PC-3 (cell line): ENCODE measurements around the gene IFITM5. TPM values are rescaled to one million over a fixed set of nuclear protein-coding genes. Genes with fewer than 3 reads are reported as not detected.
"Not testable (repeated sequence)": the region's sequence is repeated elsewhere in the genome, so short reads cannot be mapped to it uniquely, and the experiment has no call there.

Source experiments
- ATAC-seq: fragments of 200-7000 bp; cut with Tn5 transposase; 2 replicates; pipeline ENCODE4 v1.9.1; 2020; ENCODE audit warnings: mild to moderate bottlenecking, moderate library complexity
- BruUV-seq: library from RNA; stranded (reverse); fragments of 400-500 nt; replicated peaks from 2 replicates; lab custom pipeline; 2021; lab: Mats Ljungman, UMichigan
- CTCF ChIA-PET: fragments of 300-600 bp; sonication (Branson Sonifier 250); formaldehyde crosslinking; loops from one replicate; lab custom pipeline; 2022; ENCODE audit warnings: antibody characterized with exemption; lab: Charles Lee
- POLR2A ChIA-PET: fragments of 300-600 bp; sonication (Branson Sonifier 250); formaldehyde crosslinking; loops from one replicate; lab custom pipeline; 2022; ENCODE audit warnings: antibody characterized with exemption; ENCODE audit not compliant: unreplicated experiment; lab: Charles Lee
- DNase-seq: peaks from one replicate; pipeline ENCODE4 v3.0.0-alpha.2; 2015
- H2AFZ ChIP-seq: fragments of 300-600 bp; sonication (generic); 2 replicates; pipeline ENCODE4 v1.6.0; 2016; ENCODE audit warnings: antibody characterized with exemption, low read length
- H3F3A ChIP-seq: fragments of 300-600 bp; sonication (generic); one replicate; pipeline ENCODE4 v1.6.0; 2017; ENCODE audit warnings: antibody characterized with exemption, low read length, control low read depth, mild to moderate bottlenecking; ENCODE audit not compliant: unreplicated experiment
- H3K27ac ChIP-seq: fragments of 300-600 bp; sonication (generic); 2 replicates; pipeline ENCODE4 v1.5.1; 2016; ENCODE audit warnings: mild to moderate bottlenecking, low read length
- H3K27me3 ChIP-seq: fragments of 300-600 bp; sonication (generic); 2 replicates; pipeline ENCODE4 v1.6.1; 2016; ENCODE audit warnings: low read length, mixed read lengths
- H3K36me3 ChIP-seq: fragments of 300-600 bp; sonication (generic); 2 replicates; pipeline ENCODE4 v1.6.1; 2016; ENCODE audit warnings: low read depth, mixed run types, low read length, mixed read lengths
- H3K4me1 ChIP-seq: fragments of 300-600 bp; sonication (generic); 2 replicates; pipeline ENCODE4 v1.5.1; 2016; ENCODE audit warnings: low read length; ENCODE audit not compliant: insufficient read depth
- H3K4me2 ChIP-seq: fragments of 300-600 bp; sonication (generic); 2 replicates; pipeline ENCODE4 v1.6.0; 2016; ENCODE audit warnings: low read length
- H3K4me3 ChIP-seq: fragments of 300-600 bp; sonication (generic); 2 replicates; pipeline ENCODE4 v1.5.1; 2016; ENCODE audit warnings: mild to moderate bottlenecking, low read length, mixed read lengths
- H3K79me2 ChIP-seq: fragments of 300-600 bp; sonication (generic); 2 replicates; pipeline ENCODE4 v1.6.1; 2017; ENCODE audit warnings: low read length, mixed read lengths
- H3K9ac ChIP-seq: fragments of 300-600 bp; sonication (generic); 2 replicates; pipeline ENCODE4 v1.6.0; 2016; ENCODE audit warnings: mild to moderate bottlenecking, low read length
- H3K9me2 ChIP-seq: fragments of 300-600 bp; sonication (generic); replicated peaks from 2 replicates; pipeline ENCODE4 v1.6.1; 2016; ENCODE audit warnings: mixed run types, low read length, mixed read lengths
- H3K9me3 ChIP-seq: fragments of 300-600 bp; sonication (generic); 2 replicates; pipeline ENCODE4 v1.6.1; 2016; ENCODE audit warnings: low read length, mixed read lengths
- H4K20me1 ChIP-seq: fragments of 300-600 bp; sonication (generic); 2 replicates; pipeline ENCODE4 v1.6.1; 2016; ENCODE audit warnings: low read length, mixed read lengths
- EZH2 ChIP-seq: fragments of 300-600 bp; sonication (generic); IDR thresholded peaks from one replicate; pipeline ENCODE4 v1.6.1; 2017; ENCODE audit warnings: antibody characterized with exemption, mild to moderate bottlenecking, low read length; ENCODE audit not compliant: unreplicated experiment
- EZH2phosphoT487 ChIP-seq: fragments of 300-600 bp; sonication (generic); IDR thresholded peaks from 2 replicates; pipeline ENCODE4 v1.6.1; 2018; ENCODE audit warnings: mild to moderate bottlenecking, antibody characterized with exemption, low read length, borderline replicate concordance
- intact Hi-C: fragments of 100-400 bp; cut with micrococcal nuclease; formaldehyde crosslinking; loops from 2 replicates; pipeline ENCODE4 v1.9.0; 2023
- total RNA-seq: library from RNA; depleted of rRNA; stranded (reverse); fragments of >200 nt; gene quantifications from 2 replicates; pipeline ENCODE4 v1.2.3, GENCODE V29; 2014
- TF ChIP-seq, protein P1 (sequence below): fragments of 300-600 bp; sonication (generic); conservative IDR thresholded peaks from 2 replicates; pipeline ENCODE4 v1.5.1; 2017; ENCODE audit warnings: antibody characterized with exemption, low read depth, mild to moderate bottlenecking, low read length

IFITM5 gene
- total RNA-seq, 1 experiment from 2014 or later: not detected

- H3K27me3 ChIP-seq: no peaks in the 10 kb centered on the region
- H3K4me2 ChIP-seq: no peak overlapping the region
- intact Hi-C loops: no loop called here
- no peaks in the 10 kb centered on the region for H3K9me2 ChIP-seq
- H3K79me2 ChIP-seq: peaks cover 10% of the 10 kb centered on the region
- H3K27ac ChIP-seq: no peak overlapping the region
- ChIA-PET POLR2A (no interaction called here), CTCF (no interaction called here)
- H4K20me1 ChIP-seq: no peaks in the 10 kb centered on the region
- no peak overlapping the region for H3K4me3 ChIP-seq
- no peaks in the 10 kb centered on the region for H3K36me3 ChIP-seq
- TF ChIP-seq, protein P1, sequence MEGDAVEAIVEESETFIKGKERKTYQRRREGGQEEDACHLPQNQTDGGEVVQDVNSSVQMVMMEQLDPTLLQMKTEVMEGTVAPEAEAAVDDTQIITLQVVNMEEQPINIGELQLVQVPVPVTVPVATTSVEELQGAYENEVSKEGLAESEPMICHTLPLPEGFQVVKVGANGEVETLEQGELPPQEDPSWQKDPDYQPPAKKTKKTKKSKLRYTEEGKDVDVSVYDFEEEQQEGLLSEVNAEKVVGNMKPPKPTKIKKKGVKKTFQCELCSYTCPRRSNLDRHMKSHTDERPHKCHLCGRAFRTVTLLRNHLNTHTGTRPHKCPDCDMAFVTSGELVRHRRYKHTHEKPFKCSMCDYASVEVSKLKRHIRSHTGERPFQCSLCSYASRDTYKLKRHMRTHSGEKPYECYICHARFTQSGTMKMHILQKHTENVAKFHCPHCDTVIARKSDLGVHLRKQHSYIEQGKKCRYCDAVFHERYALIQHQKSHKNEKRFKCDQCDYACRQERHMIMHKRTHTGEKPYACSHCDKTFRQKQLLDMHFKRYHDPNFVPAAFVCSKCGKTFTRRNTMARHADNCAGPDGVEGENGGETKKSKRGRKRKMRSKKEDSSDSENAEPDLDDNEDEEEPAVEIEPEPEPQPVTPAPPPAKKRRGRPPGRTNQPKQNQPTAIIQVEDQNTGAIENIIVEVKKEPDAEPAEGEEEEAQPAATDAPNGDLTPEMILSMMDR: no peak
- no peak for TF ChIP-seq EZH2
- no peak for TF ChIP-seq EZH2phosphoT487
- no peak overlapping the region for H3K9ac ChIP-seq
- no peaks in the 10 kb centered on the region for H3K9me3 ChIP-seq
- H2AFZ ChIP-seq: no peak overlapping the region
- BruUV-seq: no TSS peak
- no peak for DNase-seq
- no peaks in the 10 kb centered on the region; the same call in 1 of the 2 replicates for H3K4me1 ChIP-seq
- H3F3A ChIP-seq: no peaks in the 10 kb centered on the region
- ATAC-seq: no peak
These were observed 24.8 kb upstream of the IFITM5 start for GRCh38 chr11:324156-324555.

- H4K20me1 ChIP-seq, H2AFZ ChIP-seq, POLR2A ChIA-PET, H3K27me3 ChIP-seq, H3K9me3 ChIP-seq, H3F3A ChIP-seq, H3K36me3 ChIP-seq, intact Hi-C loops, H3K9me2 ChIP-seq, DNase-seq, BruUV-seq, CTCF ChIA-PET, H3K27ac ChIP-seq, H3K4me1 ChIP-seq: not testable (repeated sequence)
- Histone ChIP-seq H3K9ac (peak overlapping the region; percentile 74), H3K4me2 (peak overlapping the region; percentile 86), H3K79me2 (peaks cover 10% of the 10 kb centered on the region), H3K4me3 (peak overlapping the region; percentile 82)
- ATAC-seq: peak; percentile 1
These were observed 20.6 kb upstream of the IFITM5 start for GRCh38 chr11:319888-320273.

GRCh38 chr11:319121-319887, 20.0 kb upstream of the IFITM5 start:
- H3K27me3 ChIP-seq, H2AFZ ChIP-seq, CTCF ChIA-PET, H3K36me3 ChIP-seq, H3K4me1 ChIP-seq, POLR2A ChIA-PET, H3K9me2 ChIP-seq, intact Hi-C loops, BruUV-seq, H3K27ac ChIP-seq, H3F3A ChIP-seq, H4K20me1 ChIP-seq, H3K9me3 ChIP-seq: not testable (repeated sequence)
- peak overlapping the region; percentile 33 for H3K9ac ChIP-seq
- H3K4me3 ChIP-seq: peak overlapping the region; percentile 71
- ATAC-seq: peak; percentile 46
- peak overlapping the region; percentile 86 for H3K4me2 ChIP-seq
- peaks cover 10% of the 10 kb centered on the region for H3K79me2 ChIP-seq
- peak; percentile 13 for DNase-seq

DNA sequence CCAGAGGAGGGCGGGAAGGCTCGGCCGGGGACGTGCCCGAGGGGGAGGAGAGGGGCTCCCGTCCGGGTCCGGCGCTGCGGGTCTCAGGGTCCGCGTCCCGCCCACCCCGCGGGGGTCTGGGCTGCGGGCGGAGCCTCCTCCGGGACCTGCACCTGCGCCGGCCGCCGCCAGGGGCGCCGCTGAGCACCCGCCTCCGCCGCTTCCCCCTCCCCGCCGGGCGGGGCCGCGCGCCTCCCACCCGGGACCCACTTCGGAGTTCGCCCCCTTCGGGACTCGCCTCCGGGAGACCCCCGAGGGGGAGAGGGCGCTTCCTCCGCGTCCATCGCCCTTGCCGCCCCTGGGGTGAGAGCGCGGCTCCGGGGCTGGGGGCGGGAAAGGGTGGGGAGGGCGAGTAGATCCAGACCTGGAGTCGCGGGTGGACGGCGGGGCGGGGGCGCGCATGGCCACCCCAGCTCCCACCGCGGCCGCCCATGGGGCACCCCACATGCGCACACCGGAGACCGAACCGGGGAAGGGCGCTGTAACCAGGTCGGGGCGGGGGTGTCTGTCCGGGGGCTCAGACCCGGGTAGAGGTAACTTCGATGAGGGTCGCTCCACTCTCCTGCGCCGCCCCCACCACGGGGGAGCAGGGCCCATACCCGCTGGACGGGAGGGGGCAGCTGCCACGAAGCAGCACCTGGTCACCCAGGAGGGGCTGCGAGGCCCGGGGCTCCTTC, 19.2 kb upstream of the IFITM5 start:
- H3K27ac ChIP-seq, DNase-seq, H3K9me3 ChIP-seq, BruUV-seq, CTCF ChIA-PET, H3F3A ChIP-seq, intact Hi-C loops, H3K9ac ChIP-seq, POLR2A ChIA-PET, H3K36me3 ChIP-seq, H3K9me2 ChIP-seq, H4K20me1 ChIP-seq, H3K27me3 ChIP-seq, H3K4me1 ChIP-seq, H2AFZ ChIP-seq: not testable (repeated sequence)
- Histone ChIP-seq H3K4me3 (peak overlapping the region; percentile 71), H3K79me2 (peaks cover 10% of the 10 kb centered on the region), H3K4me2 (peak overlapping the region; percentile 86)
- peak; percentile 31 for ATAC-seq

DNA sequence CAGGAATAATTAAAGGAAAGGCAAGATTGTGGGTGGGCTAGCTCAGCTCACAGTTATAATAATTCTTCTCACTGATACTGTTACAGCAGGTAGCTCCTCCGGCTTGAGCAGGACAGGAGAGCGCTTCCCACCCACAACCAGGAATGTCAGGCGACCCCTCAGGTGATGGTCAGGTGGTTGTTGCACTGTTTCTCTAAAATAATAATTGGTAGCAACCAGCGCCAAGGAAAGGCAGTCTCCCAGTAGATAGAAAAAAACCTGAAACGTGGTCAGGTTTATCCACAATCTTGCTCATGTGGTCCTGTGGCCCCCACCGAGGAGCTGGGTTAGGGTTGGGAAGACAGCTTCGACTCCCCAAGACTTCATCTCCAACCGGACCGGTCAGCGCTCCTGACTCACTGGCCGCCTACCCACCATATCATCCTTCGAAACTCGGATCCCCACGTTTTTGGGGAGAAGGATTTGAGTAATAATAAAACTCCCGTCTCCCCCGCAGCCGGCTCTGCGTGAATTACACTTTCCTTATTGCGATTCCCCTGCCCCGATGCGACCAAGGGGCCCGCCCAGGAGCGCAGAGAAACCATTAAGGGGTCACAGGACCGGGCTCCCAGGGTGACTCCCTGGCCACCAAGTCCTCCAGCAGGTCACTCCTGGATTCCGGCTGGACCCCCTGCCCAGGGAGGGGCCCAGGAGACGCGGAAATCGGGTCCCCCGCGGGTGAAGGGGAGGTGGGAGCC, 18.5 kb upstream of the IFITM5 start:
- H3K79me2 ChIP-seq: peaks cover 10% of the 10 kb centered on the region
- H3K9me3 ChIP-seq, H3F3A ChIP-seq, H3K9me2 ChIP-seq, DNase-seq, H3K36me3 ChIP-seq, BruUV-seq, intact Hi-C loops, POLR2A ChIA-PET, H3K4me1 ChIP-seq, H3K27me3 ChIP-seq, ATAC-seq, H3K27ac ChIP-seq, H3K4me3 ChIP-seq, H2AFZ ChIP-seq, H3K9ac ChIP-seq, H4K20me1 ChIP-seq, H3K4me2 ChIP-seq: not testable (repeated sequence)
- CTCF ChIA-PET: interaction anchor here (1.0 kb wide), 1 partner anchor 10 kb away, joined by 4 read pairs; the partner anchor contains the start of gene IFITM2
